K562 (cell line): ENCODE results near the gene DPYSL3.

Source experiments
- PKNOX1 ChIP-seq: fragments of 450-650 bp; IDR thresholded peaks from 2 replicates; pipeline ENCODE4 v1.6.1; 2016
- ZBTB2 ChIP-seq: fragments of 450-650 bp; IDR thresholded peaks from 2 replicates; pipeline ENCODE4 v1.6.1; 2016; ENCODE audit warnings: antibody characterized with exemption
- TF ChIP-seq, protein P1 (sequence below): fragments of 450-650 bp; formaldehyde crosslinking; IDR thresholded peaks from 2 replicates; pipeline ENCODE4 v1.4.0; 2022; ENCODE audit warnings: mild to moderate bottlenecking, moderate library complexity

DNA sequence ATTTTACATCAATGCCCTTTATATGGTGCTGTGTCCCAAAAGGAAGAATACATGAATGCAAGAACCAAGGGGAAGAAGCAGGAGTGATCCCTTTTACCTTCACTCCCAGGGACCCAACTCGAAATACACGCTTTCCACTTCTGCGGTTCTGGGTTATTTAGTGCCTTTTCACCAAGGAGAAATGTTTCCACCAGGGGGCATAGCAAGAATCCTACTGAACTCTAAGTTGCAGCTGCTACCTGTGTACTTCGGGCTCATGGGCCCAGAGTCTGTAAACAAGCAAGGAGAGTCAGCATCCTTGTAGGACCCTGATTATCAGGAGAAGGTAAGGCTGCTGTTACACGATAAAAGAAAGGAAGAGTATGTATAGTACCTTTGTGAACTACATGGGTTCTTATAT, 45.7 kb downstream of the DPYSL3 start:
- TF ChIP-seq ZBTB2 (no peak), PKNOX1 (no peak)
- TF ChIP-seq, protein P1, sequence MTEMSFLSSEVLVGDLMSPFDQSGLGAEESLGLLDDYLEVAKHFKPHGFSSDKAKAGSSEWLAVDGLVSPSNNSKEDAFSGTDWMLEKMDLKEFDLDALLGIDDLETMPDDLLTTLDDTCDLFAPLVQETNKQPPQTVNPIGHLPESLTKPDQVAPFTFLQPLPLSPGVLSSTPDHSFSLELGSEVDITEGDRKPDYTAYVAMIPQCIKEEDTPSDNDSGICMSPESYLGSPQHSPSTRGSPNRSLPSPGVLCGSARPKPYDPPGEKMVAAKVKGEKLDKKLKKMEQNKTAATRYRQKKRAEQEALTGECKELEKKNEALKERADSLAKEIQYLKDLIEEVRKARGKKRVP (CRISPR knock-in tag): no peak
